Right lobe of liver (tissue), 4 donors: ENCODE data around the gene ATP2B1.

Source experiments
- CTCF ChIP-seq, 4 donors: fragments of 200-600 bp in 3 of 4; fragments of 450-650 bp in 1 of 4; IDR thresholded peaks; one replicate each; pipeline versions ENCODE4 v1.5.1 to v1.8.0; 2016 to 2022; ENCODE audit warnings: antibody characterized with exemption in 4 of 4, mild to moderate bottlenecking in 2 of 4
- POLR2A ChIP-seq: fragments of 450-650 bp; IDR thresholded peaks from one replicate; pipeline ENCODE4 v1.6.1; 2017; ENCODE audit warnings: antibody characterized with exemption, mild to moderate bottlenecking
- donor health status: DM: no; HTN: no; CAD: no.
- donor health status: DM: no; HTN: no; CAD: no.
- donor health status: DM: no; HTN: yes; CAD: no.

- TF ChIP-seq CTCF (IDR thresholded peaks at IDR 0.05) (no peak), POLR2A (no peak)
These were observed 12.8 kb downstream of the ATP2B1 start for GRCh38 chr12:89695830-89696229.
